PC-3 (cell line): ENCODE data around the gene FOXP3. TPM values are rescaled to one million over a fixed set of nuclear protein-coding genes. Genes with fewer than 3 reads are reported as not detected.
"Not testable (repeated sequence)": the region's sequence is repeated elsewhere in the genome, so short reads cannot be mapped to it uniquely, and the experiment has no call there.

ENCODE experiments used
- ATAC-seq: fragments of 200-7000 bp; cut with Tn5 transposase; 2 replicates; pipeline ENCODE4 v1.9.1; 2020; ENCODE audit warnings: mild to moderate bottlenecking, moderate library complexity
- BruUV-seq: library from RNA; stranded (reverse); fragments of 400-500 nt; replicated peaks from 2 replicates; lab custom pipeline; 2021; lab: Mats Ljungman, UMichigan
- CTCF ChIA-PET: fragments of 300-600 bp; sonication (Branson Sonifier 250); formaldehyde crosslinking; loops from one replicate; lab custom pipeline; 2022; ENCODE audit warnings: antibody characterized with exemption; lab: Charles Lee
- POLR2A ChIA-PET: fragments of 300-600 bp; sonication (Branson Sonifier 250); formaldehyde crosslinking; loops from one replicate; lab custom pipeline; 2022; ENCODE audit warnings: antibody characterized with exemption; ENCODE audit not compliant: unreplicated experiment; lab: Charles Lee
- DNase-seq: peaks from one replicate; pipeline ENCODE4 v3.0.0-alpha.2; 2015
- H2AFZ ChIP-seq: fragments of 300-600 bp; sonication (generic); 2 replicates; pipeline ENCODE4 v1.6.0; 2016; ENCODE audit warnings: antibody characterized with exemption, low read length
- H3F3A ChIP-seq: fragments of 300-600 bp; sonication (generic); one replicate; pipeline ENCODE4 v1.6.0; 2017; ENCODE audit warnings: antibody characterized with exemption, low read length, control low read depth, mild to moderate bottlenecking; ENCODE audit not compliant: unreplicated experiment
- H3K27ac ChIP-seq: fragments of 300-600 bp; sonication (generic); 2 replicates; pipeline ENCODE4 v1.5.1; 2016; ENCODE audit warnings: mild to moderate bottlenecking, low read length
- H3K27me3 ChIP-seq: fragments of 300-600 bp; sonication (generic); 2 replicates; pipeline ENCODE4 v1.6.1; 2016; ENCODE audit warnings: low read length, mixed read lengths
- H3K36me3 ChIP-seq: fragments of 300-600 bp; sonication (generic); 2 replicates; pipeline ENCODE4 v1.6.1; 2016; ENCODE audit warnings: low read depth, mixed run types, low read length, mixed read lengths
- H3K4me1 ChIP-seq: fragments of 300-600 bp; sonication (generic); 2 replicates; pipeline ENCODE4 v1.5.1; 2016; ENCODE audit warnings: low read length; ENCODE audit not compliant: insufficient read depth
- H3K4me2 ChIP-seq: fragments of 300-600 bp; sonication (generic); 2 replicates; pipeline ENCODE4 v1.6.0; 2016; ENCODE audit warnings: low read length
- H3K4me3 ChIP-seq: fragments of 300-600 bp; sonication (generic); 2 replicates; pipeline ENCODE4 v1.5.1; 2016; ENCODE audit warnings: mild to moderate bottlenecking, low read length, mixed read lengths
- H3K79me2 ChIP-seq: fragments of 300-600 bp; sonication (generic); 2 replicates; pipeline ENCODE4 v1.6.1; 2017; ENCODE audit warnings: low read length, mixed read lengths
- H3K9ac ChIP-seq: fragments of 300-600 bp; sonication (generic); 2 replicates; pipeline ENCODE4 v1.6.0; 2016; ENCODE audit warnings: mild to moderate bottlenecking, low read length
- H3K9me2 ChIP-seq: fragments of 300-600 bp; sonication (generic); replicated peaks from 2 replicates; pipeline ENCODE4 v1.6.1; 2016; ENCODE audit warnings: mixed run types, low read length, mixed read lengths
- H3K9me3 ChIP-seq: fragments of 300-600 bp; sonication (generic); 2 replicates; pipeline ENCODE4 v1.6.1; 2016; ENCODE audit warnings: low read length, mixed read lengths
- H4K20me1 ChIP-seq: fragments of 300-600 bp; sonication (generic); 2 replicates; pipeline ENCODE4 v1.6.1; 2016; ENCODE audit warnings: low read length, mixed read lengths
- EZH2 ChIP-seq: fragments of 300-600 bp; sonication (generic); IDR thresholded peaks from one replicate; pipeline ENCODE4 v1.6.1; 2017; ENCODE audit warnings: antibody characterized with exemption, mild to moderate bottlenecking, low read length; ENCODE audit not compliant: unreplicated experiment
- EZH2phosphoT487 ChIP-seq: fragments of 300-600 bp; sonication (generic); IDR thresholded peaks from 2 replicates; pipeline ENCODE4 v1.6.1; 2018; ENCODE audit warnings: mild to moderate bottlenecking, antibody characterized with exemption, low read length, borderline replicate concordance
- intact Hi-C: fragments of 100-400 bp; cut with micrococcal nuclease; formaldehyde crosslinking; loops from 2 replicates; pipeline ENCODE4 v1.9.0; 2023
- total RNA-seq: library from RNA; depleted of rRNA; stranded (reverse); fragments of >200 nt; gene quantifications from 2 replicates; pipeline ENCODE4 v1.2.3, GENCODE V29; 2014
- TF ChIP-seq, protein P1 (sequence below): fragments of 300-600 bp; sonication (generic); conservative IDR thresholded peaks from 2 replicates; pipeline ENCODE4 v1.5.1; 2017; ENCODE audit warnings: antibody characterized with exemption, low read depth, mild to moderate bottlenecking, low read length

FOXP3 gene
- total RNA-seq, 1 experiment from 2014 or later, result not detected

DNA sequence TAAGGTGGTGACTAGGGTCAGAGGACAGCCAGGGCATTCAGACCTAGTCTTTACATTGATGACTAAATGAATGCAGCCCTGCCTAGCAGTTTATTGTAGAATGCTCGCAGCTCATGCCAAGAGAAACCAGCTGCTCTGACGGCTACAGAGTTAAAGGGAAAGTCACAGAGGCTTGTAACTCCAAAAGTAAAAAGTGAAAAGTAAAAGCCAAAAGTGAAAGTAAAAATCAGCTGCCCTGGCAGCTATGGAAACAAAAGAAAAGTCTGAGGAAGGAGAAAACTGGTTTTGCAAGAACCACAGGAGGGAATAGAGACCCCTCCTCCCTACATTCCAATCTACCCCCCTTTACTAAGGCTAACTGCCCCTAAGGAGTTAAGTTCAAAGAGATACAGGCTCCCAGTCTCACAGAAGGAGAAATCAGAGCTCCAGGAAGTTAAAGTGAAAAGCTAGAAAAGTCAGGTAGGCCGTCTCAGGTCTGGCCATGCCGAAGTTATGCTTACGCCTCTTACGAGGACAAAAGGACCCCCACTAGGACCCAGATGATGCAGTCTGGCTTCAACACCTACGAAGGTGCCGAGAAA is 45.0 kb upstream of the FOXP3 start:
- Histone ChIP-seq H3K4me3 (peak overlapping the region; percentile 62), H3K4me2 (peak overlapping the region; percentile 87), H3K9me3 (no peaks in the 10 kb centered on the region), H4K20me1 (no peaks in the 10 kb centered on the region), H3K27ac (no peak overlapping the region), H3K9me2 (no peaks in the 10 kb centered on the region), H3F3A (no peaks in the 10 kb centered on the region), H3K36me3 (no peaks in the 10 kb centered on the region), H3K79me2 (no peaks in the 10 kb centered on the region), H3K9ac (no peak overlapping the region), H2AFZ (peak overlapping the region; percentile 90), H3K27me3 (peaks cover 8% of the 10 kb centered on the region), H3K4me1 (peaks cover 11% of the 10 kb centered on the region; the same call in 1 of the 2 replicates)
- peak; percentile 45 for DNase-seq
- ChIA-PET POLR2A (no interaction called here), CTCF (no interaction called here)
- no TSS peak for BruUV-seq
- peak; percentile 77 for ATAC-seq
- TF ChIP-seq, protein P1, sequence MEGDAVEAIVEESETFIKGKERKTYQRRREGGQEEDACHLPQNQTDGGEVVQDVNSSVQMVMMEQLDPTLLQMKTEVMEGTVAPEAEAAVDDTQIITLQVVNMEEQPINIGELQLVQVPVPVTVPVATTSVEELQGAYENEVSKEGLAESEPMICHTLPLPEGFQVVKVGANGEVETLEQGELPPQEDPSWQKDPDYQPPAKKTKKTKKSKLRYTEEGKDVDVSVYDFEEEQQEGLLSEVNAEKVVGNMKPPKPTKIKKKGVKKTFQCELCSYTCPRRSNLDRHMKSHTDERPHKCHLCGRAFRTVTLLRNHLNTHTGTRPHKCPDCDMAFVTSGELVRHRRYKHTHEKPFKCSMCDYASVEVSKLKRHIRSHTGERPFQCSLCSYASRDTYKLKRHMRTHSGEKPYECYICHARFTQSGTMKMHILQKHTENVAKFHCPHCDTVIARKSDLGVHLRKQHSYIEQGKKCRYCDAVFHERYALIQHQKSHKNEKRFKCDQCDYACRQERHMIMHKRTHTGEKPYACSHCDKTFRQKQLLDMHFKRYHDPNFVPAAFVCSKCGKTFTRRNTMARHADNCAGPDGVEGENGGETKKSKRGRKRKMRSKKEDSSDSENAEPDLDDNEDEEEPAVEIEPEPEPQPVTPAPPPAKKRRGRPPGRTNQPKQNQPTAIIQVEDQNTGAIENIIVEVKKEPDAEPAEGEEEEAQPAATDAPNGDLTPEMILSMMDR, result no peak
- no peak for TF ChIP-seq EZH2
- TF ChIP-seq EZH2phosphoT487, result no peak
- intact Hi-C loops, result no loop called here

DNA sequence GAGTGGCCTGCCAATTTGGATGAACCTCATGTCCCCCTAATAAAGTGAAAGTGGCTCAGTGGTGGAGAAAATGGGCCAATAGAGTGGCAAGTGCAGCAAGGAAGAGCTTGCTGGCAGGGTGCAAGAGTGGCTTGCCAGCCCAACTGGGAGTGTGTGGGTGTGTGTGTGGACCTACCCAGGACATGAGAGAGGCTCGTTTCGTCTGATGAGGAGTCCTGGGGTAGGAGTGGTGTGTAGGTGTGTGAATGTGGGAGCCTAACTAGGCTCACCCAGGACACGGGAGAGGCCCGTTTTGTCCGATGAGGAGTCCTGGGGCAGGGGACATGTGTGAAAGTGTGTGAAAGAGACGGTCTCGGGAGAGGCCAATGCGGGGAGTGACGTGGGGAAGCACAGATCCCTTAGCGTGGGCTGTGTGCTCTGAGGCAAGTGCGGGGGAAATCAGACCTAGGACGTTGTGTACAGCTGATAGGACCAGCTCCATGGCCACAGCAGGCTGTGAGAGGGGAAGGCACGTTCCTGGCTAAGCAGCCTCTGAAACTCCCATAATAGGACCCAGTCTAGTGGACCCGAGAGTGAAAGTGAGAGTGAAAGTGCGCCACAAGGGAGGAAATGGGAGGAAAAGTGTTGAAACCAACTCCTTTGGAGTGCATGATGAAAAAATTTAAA is 44.2 kb upstream of the FOXP3 start:
- TF ChIP-seq, protein P1, result no peak
- TF ChIP-seq EZH2phosphoT487 (no peak), EZH2 (no peak)
- Histone ChIP-seq H3K4me3 (peak overlapping the region; percentile 62), H3K4me1 (peaks cover 11% of the 10 kb centered on the region; the same call in 1 of the 2 replicates), H2AFZ (peak overlapping the region; percentile 90; the same call in 1 of the 2 replicates), H3K9me3 (no peaks in the 10 kb centered on the region), H3K79me2 (no peaks in the 10 kb centered on the region), H3K36me3 (no peaks in the 10 kb centered on the region), H3K27ac (no peak overlapping the region), H3K9me2 (no peaks in the 10 kb centered on the region), H4K20me1 (no peaks in the 10 kb centered on the region), H3K27me3 (peaks cover 3% of the 10 kb centered on the region), H3F3A (no peaks in the 10 kb centered on the region), H3K4me2 (peak overlapping the region; percentile 87), H3K9ac (no peak overlapping the region)
- intact Hi-C loops, result no loop called here
- ChIA-PET POLR2A (no interaction called here), CTCF (no interaction called here)
- DNase-seq (no peak), ATAC-seq (no peak; the same call in 1 of the 2 replicates)
- BruUV-seq, result no TSS peak

DNA sequence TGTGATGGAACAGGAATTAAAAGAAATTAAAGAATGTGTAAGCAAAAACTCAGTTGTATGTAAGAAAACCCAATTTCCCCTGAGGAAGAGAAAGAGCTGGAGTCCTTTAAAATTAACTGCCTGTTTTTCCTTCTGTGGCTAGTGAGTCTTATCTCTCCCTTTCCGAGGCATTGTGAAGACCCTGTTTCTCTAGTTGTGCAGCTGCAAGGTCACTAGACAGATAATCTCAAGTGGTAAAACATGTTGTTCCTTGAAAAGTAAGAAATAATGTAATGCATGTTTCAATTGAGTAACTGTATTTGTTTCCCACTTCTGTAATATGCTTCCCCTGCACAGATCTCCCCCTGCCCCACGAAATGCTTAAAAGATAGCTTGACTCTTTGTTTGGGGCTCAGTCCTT is 43.3 kb upstream of the FOXP3 start:
- intact Hi-C loops, H3K79me2 ChIP-seq, H3K27ac ChIP-seq, H3F3A ChIP-seq, H3K9ac ChIP-seq, H3K27me3 ChIP-seq, H3K9me3 ChIP-seq, ATAC-seq, CTCF ChIA-PET, H2AFZ ChIP-seq, DNase-seq, H3K9me2 ChIP-seq, H4K20me1 ChIP-seq, H3K36me3 ChIP-seq, H3K4me3 ChIP-seq, POLR2A ChIA-PET, BruUV-seq, H3K4me2 ChIP-seq: not testable (repeated sequence)
- H3K4me1 ChIP-seq, result peaks cover 11% of the 10 kb centered on the region; the same call in 1 of the 2 replicates
